ENCODE measurements around the gene PDE6G.
"Not testable (repeated sequence)": the region's sequence is repeated elsewhere in the genome, so short reads cannot be mapped to it uniquely, and the experiment has no call there.

Gene PDE6G

DNA sequence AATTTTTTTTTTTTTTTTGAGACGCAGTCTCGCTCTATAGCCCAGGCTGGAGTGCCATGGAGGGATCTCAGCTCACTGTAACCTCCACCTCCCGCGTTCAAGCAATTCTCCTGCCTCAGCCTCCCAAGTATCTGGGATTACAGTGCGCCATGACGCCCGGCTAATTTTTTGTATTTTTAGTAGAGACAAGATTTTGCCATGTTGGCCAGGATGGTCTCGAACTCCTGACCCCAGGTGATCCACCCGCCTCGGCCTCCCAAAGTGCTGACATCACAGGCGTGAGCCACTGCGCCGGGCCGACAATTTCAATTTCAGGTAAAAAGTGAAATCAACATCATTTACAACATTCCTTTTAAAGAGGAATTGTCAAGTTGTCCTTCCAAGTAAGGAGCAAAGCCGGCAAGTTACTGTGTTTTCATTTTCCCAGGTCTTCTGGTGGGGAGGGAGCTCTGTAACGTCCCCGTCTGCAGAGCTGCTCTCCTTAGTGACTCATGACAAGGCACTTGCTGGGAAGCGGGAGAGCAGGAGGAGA is 20.3 kb downstream of the PDE6G start:
- no peak for DNase-seq (ENCODE audit: low read depth in 1 of 2, low spot score in 1 of 2)

GRCh38 chr17:81635431-81635830 is 20.9 kb downstream of the PDE6G start:
- no peak for DNase-seq (ENCODE audit: low read depth in 1 of 2, low spot score in 1 of 2)

DNA sequence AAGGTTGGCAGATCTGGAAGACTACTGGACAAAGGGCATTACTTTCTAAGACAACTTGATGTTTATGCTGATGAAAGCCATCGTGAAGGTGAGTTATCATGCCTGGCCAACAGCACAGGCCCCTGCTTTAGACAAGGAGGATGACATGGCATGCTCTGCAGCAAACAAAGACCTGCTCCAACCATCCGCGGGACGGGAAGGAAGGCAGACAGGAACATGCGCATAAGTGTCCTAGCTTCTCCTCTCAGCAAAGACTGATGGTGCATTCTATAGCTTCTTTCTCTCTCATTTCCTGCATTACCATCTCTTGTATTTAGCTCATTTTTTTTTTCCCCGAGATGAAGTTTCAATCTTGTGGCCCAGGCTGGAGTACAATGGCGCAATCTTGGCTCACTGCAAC is 24.9 kb downstream of the PDE6G start:
- no peak for DNase-seq (ENCODE audit: low read depth in 1 of 2, low spot score in 1 of 2)

DNA sequence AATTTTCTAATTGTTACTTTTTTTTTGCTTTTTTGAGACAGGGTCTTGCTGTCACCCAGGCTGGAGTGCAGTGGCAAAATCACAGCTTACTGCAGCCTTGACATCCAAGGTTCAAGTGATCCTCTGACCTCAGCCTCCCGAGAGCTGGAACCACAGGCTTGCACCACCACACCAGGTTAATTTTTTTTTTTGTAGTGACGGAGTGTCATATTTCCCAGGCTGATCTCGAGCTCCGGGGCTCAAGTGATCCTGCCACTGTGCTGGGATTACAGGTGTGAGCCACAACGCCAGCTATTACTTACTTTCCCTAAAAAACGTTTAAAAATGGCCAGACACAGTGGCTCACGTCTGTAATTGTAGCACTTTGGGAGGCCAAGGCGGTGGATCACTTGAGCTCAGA is 26.1 kb downstream of the PDE6G start:
- no peak for DNase-seq (ENCODE audit: low read depth in 1 of 2, low spot score in 1 of 2)

DNA sequence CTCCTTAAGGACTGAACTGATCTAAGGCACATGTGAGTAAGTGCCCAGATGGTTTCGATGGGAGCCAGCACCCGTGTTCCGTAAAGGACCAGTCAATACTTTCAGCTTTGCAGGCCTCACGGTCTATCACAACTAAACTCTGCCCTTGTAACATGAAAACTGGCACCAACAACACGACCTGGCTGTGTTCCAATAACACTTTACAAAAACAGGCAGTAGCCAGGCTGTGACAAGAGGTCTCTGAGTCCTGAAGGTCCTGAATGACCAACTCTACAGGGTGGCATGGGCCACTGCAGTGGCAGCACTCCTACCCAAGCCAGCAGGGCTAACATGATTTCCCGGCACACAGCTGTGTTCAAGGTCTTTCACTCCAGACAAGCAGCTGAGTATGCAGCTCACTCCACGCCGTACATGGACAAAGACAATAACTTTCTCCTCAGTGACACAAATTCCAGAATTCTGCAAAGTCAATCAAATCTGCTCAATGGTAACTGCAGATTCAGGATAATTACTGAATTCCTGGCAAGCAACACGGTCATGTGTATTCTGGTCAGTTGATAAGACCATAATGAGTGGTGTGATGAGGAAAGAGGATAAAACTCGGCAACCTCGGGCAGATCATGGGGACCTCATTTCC is 34.7 kb downstream of the PDE6G start:
- DNase-seq (ENCODE audit: low read depth in 1 of 2, low spot score in 1 of 2): no peak

- not testable (repeated sequence) for DNase-seq (ENCODE audit: low read depth in 1 of 2, low spot score in 1 of 2)
Measured at GRCh38 chr17:81618307-81618706, 38.0 kb downstream of the PDE6G start.

DNA sequence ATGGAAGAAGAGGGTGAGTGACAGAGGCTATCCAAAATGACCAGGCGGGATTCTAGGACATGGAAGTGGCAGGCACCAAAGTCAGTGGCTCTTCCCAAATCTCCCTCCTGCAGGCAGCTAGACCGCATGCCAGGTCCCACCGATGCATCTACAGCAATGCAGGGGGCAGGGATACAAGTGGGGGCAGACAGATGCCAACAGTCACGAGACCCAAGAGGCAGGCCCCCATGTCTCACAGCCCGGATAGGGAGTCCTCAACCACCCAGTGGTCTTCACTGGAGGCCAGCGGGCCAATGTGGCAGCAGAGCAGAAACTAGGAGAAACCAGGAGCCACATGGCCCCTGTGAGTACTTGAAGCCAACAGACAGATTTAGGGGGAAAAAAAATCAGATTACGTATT is 39.5 kb downstream of the PDE6G start:
- no peak for DNase-seq (ENCODE audit: low read depth in 1 of 2, low spot score in 1 of 2)

GRCh38 chr17:81615401-81615930 is 40.9 kb downstream of the PDE6G start:
- DNase-seq (ENCODE audit: low read depth in 1 of 2, low spot score in 1 of 2): no peak

- DNase-seq (ENCODE audit: low read depth in 1 of 2, low spot score in 1 of 2): no peak
Measured at GRCh38 chr17:81612172-81612970, 44.0 kb downstream of the PDE6G start.

- DNase-seq (ENCODE audit: low read depth in 1 of 2, low spot score in 1 of 2): no peak
Measured at GRCh38 chr17:81609541-81610311, 46.6 kb downstream of the PDE6G start.

GRCh38 chr17:81608605-81609004 is 47.7 kb downstream of the PDE6G start:
- DNase-seq (ENCODE audit: low read depth in 1 of 2, low spot score in 1 of 2): no peak

- DNase-seq (ENCODE audit: low read depth in 1 of 2, low spot score in 1 of 2): no peak
Measured at GRCh38 chr17:81608082-81608481, 48.3 kb downstream of the PDE6G start.

- no peak for DNase-seq (ENCODE audit: low read depth in 1 of 2, low spot score in 1 of 2)
Measured at GRCh38 chr17:81607431-81607830, 48.9 kb downstream of the PDE6G start.

DNA sequence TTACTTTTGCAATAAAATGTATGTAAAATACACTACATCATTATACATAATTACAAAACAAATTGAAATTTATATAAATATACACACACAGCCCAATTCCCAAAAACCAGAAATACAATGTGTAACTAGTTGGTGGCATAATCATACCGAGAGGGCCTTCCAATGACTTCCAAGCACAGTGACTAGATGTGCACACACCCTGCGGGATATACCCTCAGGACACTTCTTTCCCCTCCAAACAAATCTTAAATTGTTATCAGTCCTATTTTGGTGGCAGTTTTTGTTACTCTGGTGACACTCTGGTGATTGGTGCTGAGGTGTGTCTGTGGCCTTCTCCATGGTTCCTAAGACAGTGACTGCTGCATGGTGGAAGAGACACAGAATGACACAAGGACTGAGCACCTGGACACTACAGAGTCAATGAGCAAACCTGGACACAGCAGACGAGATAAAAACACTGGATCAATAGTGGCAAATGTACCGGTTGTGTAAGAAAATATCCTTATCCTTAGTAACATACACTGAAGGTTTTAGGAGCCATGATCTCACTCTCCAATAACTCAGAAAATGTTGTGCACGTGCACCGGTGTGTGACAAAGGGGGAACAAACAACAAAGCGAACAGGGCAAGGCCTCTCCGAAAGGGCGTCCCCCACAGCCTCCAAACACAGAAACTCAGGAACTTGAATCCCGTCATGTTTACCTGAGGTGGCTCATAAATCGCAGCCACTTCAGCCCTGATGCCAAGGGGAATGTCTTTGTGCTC is 52.3 kb downstream of the PDE6G start:
- no peak for DNase-seq (ENCODE audit: low read depth in 1 of 2, low spot score in 1 of 2)

DNA sequence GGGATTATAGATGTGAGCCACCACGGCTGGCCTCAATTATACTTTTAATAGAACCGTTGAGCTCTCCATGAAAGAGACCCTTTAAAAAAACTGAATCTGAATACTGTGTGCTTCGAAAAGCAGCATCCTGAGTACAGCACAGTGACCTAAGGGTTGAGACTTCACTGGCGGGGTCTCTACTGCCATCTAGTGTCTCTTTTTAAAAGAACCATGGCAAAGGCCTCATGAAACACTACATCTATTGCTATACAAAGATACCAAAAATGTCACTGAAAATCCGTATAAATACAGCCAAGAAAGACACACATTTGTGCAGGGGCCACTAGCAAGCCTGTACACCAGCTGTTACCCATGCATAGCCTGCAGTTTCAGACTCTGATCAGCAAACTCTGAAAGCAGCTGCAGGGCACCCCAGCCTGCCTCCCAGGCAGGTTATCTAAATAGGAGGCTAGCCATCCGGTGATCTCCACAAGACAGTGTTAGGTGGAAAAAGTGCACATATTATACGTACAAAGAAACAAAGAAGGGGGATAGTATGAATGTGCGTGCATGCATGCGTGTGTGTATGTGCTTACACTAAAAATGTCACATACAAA is 54.7 kb downstream of the PDE6G start:
- no peak for DNase-seq (ENCODE audit: low read depth in 1 of 2, low spot score in 1 of 2)
